ENCODE measurements around the gene MRPS23. TPM values are rescaled to one million over a fixed set of nuclear protein-coding genes. Genes with fewer than 3 reads are reported as not detected.

The MRPS23 gene
- total and polyA plus RNA-seq, 2 of the 13 experiments (the other 11 are each of a cell fraction or from before 2014, with no cell fraction given) = 63.2 to 181 TPM

DNA sequence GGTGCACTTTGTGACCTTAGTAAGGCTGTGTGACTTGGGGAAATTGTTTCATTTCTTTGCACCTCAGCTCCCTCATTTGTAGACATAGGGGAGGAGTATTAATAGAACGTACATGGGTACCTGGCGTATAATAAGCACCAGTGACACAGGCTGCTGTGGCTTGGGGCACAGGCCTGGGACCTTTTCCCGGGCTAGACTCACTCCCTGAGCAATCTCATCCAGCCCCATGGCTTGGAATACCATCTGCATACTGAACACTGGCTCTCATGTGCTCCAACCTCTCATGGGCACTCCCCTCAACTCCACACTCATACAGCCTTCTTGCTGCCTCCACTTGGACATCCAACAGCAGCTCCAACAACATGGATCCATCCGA is 41.0 kb upstream of the MRPS23 start:
- H3K4me1 ChIP-seq (ENCODE audit: insufficient read depth, low read length) = peaks cover 59% of the 10 kb centered on the region
- POLR2A ChIA-PET = interaction anchor here (0.7 to 2.9 kb wide), 7 partner anchors 11 to 106 kb away, joined by 3 to 9 read pairs (median 4); no protein-coding TSS in a partner anchor
- CTCF ChIA-PET (ENCODE audit: low intra/inter-chr PET ratio, low total read pairs) = interaction anchor here (1.0 kb wide), 1 partner anchor 33 kb away, joined by 3 read pairs; no protein-coding TSS in a partner anchor
- no TSS peak for BruUV-seq (replicated peaks)
- no peaks in the 10 kb centered on the region for H4K20me1 ChIP-seq (ENCODE audit: insufficient read depth, low read length)
- no peak overlapping the region for H3K27ac ChIP-seq (ENCODE audit: extremely low read length, insufficient read depth, low read length)
- H3K4me2 ChIP-seq (ENCODE audit: low read depth, low read length) = no peak overlapping the region
- no peak overlapping the region for H3K4me3 ChIP-seq (replicated peaks in 1 of 3; ENCODE audit: insufficient read depth in 1 of 3, low read depth in 2 of 3, low read length in 3 of 3)
- H3K79me2 ChIP-seq (ENCODE audit: insufficient read depth, low read length) = no peaks in the 10 kb centered on the region
- intact Hi-C loops (cut with micrococcal nuclease; ENCODE audit: unreplicated experiment) (loop anchor here (5.0 kb wide), 1 partner anchor 39 kb away; the partner anchor contains the start of gene MRPS23), in situ Hi-C loops (cut with HindIII; ENCODE audit: extremely low pct_ligation_motif_present, low pct_unique_long_range_greater_than_20kb) (loop anchor here (10.0 kb wide), 1 partner anchor 224 kb away; no protein-coding TSS in a partner anchor)
- ATAC-seq = no peak
- no peaks in the 10 kb centered on the region; a peak in 1 of 5 replicates for H3K27me3 ChIP-seq (ENCODE audit: control insufficient read depth in 1 of 2, insufficient read depth in 2 of 2, low read length in 2 of 2)
- no peaks in the 10 kb centered on the region for H3K36me3 ChIP-seq (replicated peaks in 1 of 2; ENCODE audit: control insufficient read depth in 1 of 2, insufficient read depth in 2 of 2, low read length in 2 of 2)
- no peak for FAIRE-seq
- no peak overlapping the region for H2AFZ ChIP-seq (ENCODE audit: low read length)
- TF ChIP-seq, protein P1, sequence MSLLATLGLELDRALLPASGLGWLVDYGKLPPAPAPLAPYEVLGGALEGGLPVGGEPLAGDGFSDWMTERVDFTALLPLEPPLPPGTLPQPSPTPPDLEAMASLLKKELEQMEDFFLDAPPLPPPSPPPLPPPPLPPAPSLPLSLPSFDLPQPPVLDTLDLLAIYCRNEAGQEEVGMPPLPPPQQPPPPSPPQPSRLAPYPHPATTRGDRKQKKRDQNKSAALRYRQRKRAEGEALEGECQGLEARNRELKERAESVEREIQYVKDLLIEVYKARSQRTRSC (CRISPR knock-in tag; IDR thresholded peaks at IDR 0.05; ENCODE audit: low read depth) = no peak
- TF ChIP-seq KAT8 (CRISPR knock-in tag; IDR thresholded peaks at IDR 0.05) (no peak), ZBTB8A (CRISPR knock-in tag; IDR thresholded peaks at IDR 0.05; ENCODE audit: borderline replicate concordance, low read depth) (no peak), HES4 (CRISPR knock-in tag; IDR thresholded peaks at IDR 0.05; ENCODE audit: borderline replicate concordance) (0 out of 2 replicates have a peak, but pooled peaks have one; percentile 48), ZNF232 (CRISPR knock-in tag; IDR thresholded peaks at IDR 0.05; ENCODE audit: borderline replicate concordance) (no peak), REL (CRISPR knock-in tag; conservative IDR thresholded peaks at IDR 0.05) (no peak), DPF2 (CRISPR knock-in tag; IDR thresholded peaks at IDR 0.05; ENCODE audit: borderline replicate concordance, low read depth) (no peak), RAD51 (IDR thresholded peaks at IDR 0.05; ENCODE audit: borderline replicate concordance) (no peak), ZNF709 (CRISPR knock-in tag; IDR thresholded peaks at IDR 0.05) (no peak), ERF (CRISPR knock-in tag; IDR thresholded peaks at IDR 0.05) (no peak)
- TF ChIP-seq, protein P2, sequence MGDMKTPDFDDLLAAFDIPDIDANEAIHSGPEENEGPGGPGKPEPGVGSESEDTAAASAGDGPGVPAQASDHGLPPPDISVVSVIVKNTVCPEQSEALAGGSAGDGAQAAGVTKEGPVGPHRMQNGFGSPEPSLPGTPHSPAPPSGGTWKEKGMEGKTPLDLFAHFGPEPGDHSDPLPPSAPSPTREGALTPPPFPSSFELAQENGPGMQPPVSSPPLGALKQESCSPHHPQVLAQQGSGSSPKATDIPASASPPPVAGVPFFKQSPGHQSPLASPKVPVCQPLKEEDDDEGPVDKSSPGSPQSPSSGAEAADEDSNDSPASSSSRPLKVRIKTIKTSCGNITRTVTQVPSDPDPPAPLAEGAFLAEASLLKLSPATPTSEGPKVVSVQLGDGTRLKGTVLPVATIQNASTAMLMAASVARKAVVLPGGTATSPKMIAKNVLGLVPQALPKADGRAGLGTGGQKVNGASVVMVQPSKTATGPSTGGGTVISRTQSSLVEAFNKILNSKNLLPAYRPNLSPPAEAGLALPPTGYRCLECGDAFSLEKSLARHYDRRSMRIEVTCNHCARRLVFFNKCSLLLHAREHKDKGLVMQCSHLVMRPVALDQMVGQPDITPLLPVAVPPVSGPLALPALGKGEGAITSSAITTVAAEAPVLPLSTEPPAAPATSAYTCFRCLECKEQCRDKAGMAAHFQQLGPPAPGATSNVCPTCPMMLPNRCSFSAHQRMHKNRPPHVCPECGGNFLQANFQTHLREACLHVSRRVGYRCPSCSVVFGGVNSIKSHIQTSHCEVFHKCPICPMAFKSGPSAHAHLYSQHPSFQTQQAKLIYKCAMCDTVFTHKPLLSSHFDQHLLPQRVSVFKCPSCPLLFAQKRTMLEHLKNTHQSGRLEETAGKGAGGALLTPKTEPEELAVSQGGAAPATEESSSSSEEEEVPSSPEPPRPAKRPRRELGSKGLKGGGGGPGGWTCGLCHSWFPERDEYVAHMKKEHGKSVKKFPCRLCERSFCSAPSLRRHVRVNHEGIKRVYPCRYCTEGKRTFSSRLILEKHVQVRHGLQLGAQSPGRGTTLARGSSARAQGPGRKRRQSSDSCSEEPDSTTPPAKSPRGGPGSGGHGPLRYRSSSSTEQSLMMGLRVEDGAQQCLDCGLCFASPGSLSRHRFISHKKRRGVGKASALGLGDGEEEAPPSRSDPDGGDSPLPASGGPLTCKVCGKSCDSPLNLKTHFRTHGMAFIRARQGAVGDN (CRISPR knock-in tag; IDR thresholded peaks at IDR 0.05) = 0 out of 2 replicates have a peak, but pooled peaks have one; percentile 5
- TF ChIP-seq, protein P3, sequence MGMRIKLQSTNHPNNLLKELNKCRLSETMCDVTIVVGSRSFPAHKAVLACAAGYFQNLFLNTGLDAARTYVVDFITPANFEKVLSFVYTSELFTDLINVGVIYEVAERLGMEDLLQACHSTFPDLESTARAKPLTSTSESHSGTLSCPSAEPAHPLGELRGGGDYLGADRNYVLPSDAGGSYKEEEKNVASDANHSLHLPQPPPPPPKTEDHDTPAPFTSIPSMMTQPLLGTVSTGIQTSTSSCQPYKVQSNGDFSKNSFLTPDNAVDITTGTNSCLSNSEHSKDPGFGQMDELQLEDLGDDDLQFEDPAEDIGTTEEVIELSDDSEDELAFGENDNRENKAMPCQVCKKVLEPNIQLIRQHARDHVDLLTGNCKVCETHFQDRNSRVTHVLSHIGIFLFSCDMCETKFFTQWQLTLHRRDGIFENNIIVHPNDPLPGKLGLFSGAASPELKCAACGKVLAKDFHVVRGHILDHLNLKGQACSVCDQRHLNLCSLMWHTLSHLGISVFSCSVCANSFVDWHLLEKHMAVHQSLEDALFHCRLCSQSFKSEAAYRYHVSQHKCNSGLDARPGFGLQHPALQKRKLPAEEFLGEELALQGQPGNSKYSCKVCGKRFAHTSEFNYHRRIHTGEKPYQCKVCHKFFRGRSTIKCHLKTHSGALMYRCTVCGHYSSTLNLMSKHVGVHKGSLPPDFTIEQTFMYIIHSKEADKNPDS (CRISPR knock-in tag; IDR thresholded peaks at IDR 0.05) = no peak
- WGBS (ENCODE audit: low lambda C conversion rate) = 86% methylated on average over 4 of the region's 4 CpGs
- DNase-seq (ENCODE audit: low spot score) = no peak
- no peaks in the 10 kb centered on the region for H3K9me3 ChIP-seq (ENCODE audit: low read length)
- no peak overlapping the region for H3K9ac ChIP-seq (ENCODE audit: insufficient read depth, low read depth, low read length)

Measured in HepG2 (cell line).